GM23248 (cell line): ENCODE data around the gene SYDE2.

ENCODE experiments used
- EZH2 ChIP-seq: fragments of 200-600 bp; sonication (generic); IDR thresholded peaks from 2 replicates; pipeline ENCODE4 v1.6.1; 2018; ENCODE audit warnings: antibody characterized with exemption, mild to moderate bottlenecking; ENCODE audit not compliant: insufficient read depth, poor library complexity, severe bottlenecking
- EZH2phosphoT487 ChIP-seq: fragments of 200-600 bp; sonication (generic); IDR thresholded peaks from 2 replicates; pipeline ENCODE4 v1.6.1; 2018; ENCODE audit warnings: antibody characterized with exemption, moderate library complexity, mild to moderate bottlenecking, low read depth; ENCODE audit not compliant: insufficient read depth

DNA sequence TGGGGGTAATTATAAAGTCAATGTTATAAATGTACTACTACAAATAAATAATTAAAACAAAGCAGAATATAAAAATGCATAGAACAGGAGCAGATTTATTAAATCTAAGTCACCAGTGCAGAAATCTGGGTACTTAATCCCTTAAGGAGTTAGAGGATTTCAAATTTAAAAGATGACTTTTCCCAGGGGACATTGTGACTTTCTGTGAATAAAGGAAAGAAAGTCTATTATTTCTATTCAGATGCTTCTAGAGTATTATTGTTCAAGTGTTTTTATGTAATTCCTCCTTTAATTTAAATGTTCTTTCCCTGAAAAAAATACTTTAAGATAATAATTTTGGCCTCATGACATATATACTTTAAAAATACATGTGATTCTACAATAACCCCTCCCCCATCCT is 43.4 kb downstream of the SYDE2 start:
- TF ChIP-seq EZH2phosphoT487, result no peak
- TF ChIP-seq EZH2, result no peak
